Ovary (tissue), 9 donors: Measurements from ENCODE around the gene FAM117B. TPM values are rescaled to one million over a fixed set of nuclear protein-coding genes. Genes with fewer than 3 reads are reported as not detected.
"Not testable (repeated sequence)": the region's sequence is repeated elsewhere in the genome, so short reads cannot be mapped to it uniquely, and the experiment has no call there.

Experiments
- DNase-seq, 5 donors: peaks; one replicate each; pipeline ENCODE4 v3.0.0-alpha.2; 2019 to 2020
- H3K27ac ChIP-seq, 2 donors: fragments of 200-600 bp; one replicate each; pipeline versions ENCODE4 v1.5.1 to v1.8.0; 2019 to 2022
- H3K27me3 ChIP-seq: fragments of 200-600 bp; one replicate; pipeline ENCODE4 v1.8.0; 2022
- H3K36me3 ChIP-seq: fragments of 200-600 bp; sonication (generic); one replicate; pipeline ENCODE4 v1.5.1; 2019
- H3K4me1 ChIP-seq: one replicate; pipeline ENCODE4 v1.8.1; 2013; ENCODE audit warnings: mild to moderate bottlenecking, moderate library complexity; ENCODE audit not compliant: insufficient read depth
- H3K4me3 ChIP-seq: fragments of 200-600 bp; sonication (generic); one replicate; pipeline ENCODE4 v1.5.1; 2017
- H3K9me3 ChIP-seq, 2 donors: fragments of 200-600 bp in 1 of 2; sonication (generic) in 1 of 2; one replicate each; pipeline versions ENCODE4 v1.5.1 to v1.8.1; 2013 to 2019; ENCODE audit warnings: mild to moderate bottlenecking in 1 of 2, moderate library complexity in 1 of 2
- CTCF ChIP-seq, 3 donors: fragments of 450-650 bp in 2 of 3; fragments of 200-600 bp in 1 of 3; IDR thresholded peaks; one replicate each; pipeline versions ENCODE4 v1.5.1 to v1.8.0; 2016 to 2022; ENCODE audit warnings: antibody characterized with exemption in 3 of 3, mild to moderate bottlenecking in 1 of 3
- EP300 ChIP-seq: sonication (generic); formaldehyde crosslinking; IDR thresholded peaks from one replicate; pipeline ENCODE4 v1.6.1; 2017; ENCODE audit warnings: antibody characterized with exemption
- POLR2A ChIP-seq: fragments of 450-650 bp; IDR thresholded peaks from one replicate; pipeline ENCODE4 v1.6.1; 2017; ENCODE audit warnings: antibody characterized with exemption, mild to moderate bottlenecking, moderate library complexity
- WGBS, 3 donors: extraction: QIAGEN DNeasy Blood & Tissue Kit in 1 of 3; methylation state at CpG; one replicate each; pipeline versions ENCODE4 v1.1.5 to v1.1.7; 2013 to 2017; 5-methylcytosine and 5-hydroxymethylcytosine counted together
- intact Hi-C, 4 donors: fragments of 100-400 bp; cut with DNase I; formaldehyde crosslinking; loops; one replicate each; pipeline versions ENCODE4 v1.11.0 to v1.15.1; 2022 to 2023
- polyA plus RNA-seq, 2 donors: library from polyadenylated mRNA; stranded (reverse); fragments of 200-250 nt in 1 of 2; fragments of 350-450 nt in 1 of 2; fragmentation: Illumina TruSeq in 1 of 2; extraction: RNeasy Lipid Tissue Mini Kit (QIAGEN cat#74804) in 1 of 2; gene quantifications; one replicate each; pipeline ENCODE4 v1.2.3, GENCODE V29; 2013 to 2014
- total RNA-seq, 7 donors: library from RNA; depleted of rRNA in 2 of 7; stranded (reverse); fragments of >200 nt in 2 of 7; fragmentation: NEBNext Ultra II Directional in 3 of 7; extraction: Animal tissue kit (Norgen Biotek cat#: 25700) in 3 of 7; gene quantifications; one replicate each; pipeline versions ENCODE4 v1.1.0 to v1.2.4, GENCODE V29; 2016 to 2023
- donor health status: DM: no; HTN: no; CAD: no; lungs with moderate emphysema.
- donor health status: DM: no; HTN: no; CAD: no.
- donor health status: Bipolar disorder and iron deficiency.
- donor health status: DM: yes; HTN: yes; CAD: no.
- donor health status: DM: no; HTN: no; CAD: no.
- donor health status: DM: yes; HTN: yes; CAD: no.

Gene FAM117B
- total and polyA plus RNA-seq, 9 donors: 5.1 to 13.6 (median 9.8) TPM

- peaks cover 8% of the 10 kb centered on the region for H3K4me1 ChIP-seq
- TF ChIP-seq EP300 (no peak), CTCF (IDR thresholded peaks at IDR 0.05) (no peak), POLR2A (no peak)
- H3K27ac ChIP-seq: no peak overlapping the region
- no peak for DNase-seq
- no peaks in the 10 kb centered on the region for H3K9me3 ChIP-seq
- H3K36me3 ChIP-seq: no peaks in the 10 kb centered on the region
- intact Hi-C loops: no loop called here
- H3K4me3 ChIP-seq: no peak overlapping the region
- H3K27me3 ChIP-seq: no peaks in the 10 kb centered on the region
- WGBS, 3 donors: 12 to 24% (median 13%) methylated on average over 2 of the region's 2 CpGs
These were observed 26.0 kb downstream of the FAM117B start for GRCh38 chr2:202660796-202661195.

- no peaks in the 10 kb centered on the region for H3K27me3 ChIP-seq
- no peak overlapping the region for H3K4me3 ChIP-seq
- peaks cover 6% of the 10 kb centered on the region for H3K4me1 ChIP-seq
- intact Hi-C loops: no loop called here
- no peaks in the 10 kb centered on the region for H3K36me3 ChIP-seq
- 67 to 80% (median 72%) methylated on average over 1 of the region's 1 CpG for WGBS, 3 donors
- no peak for TF ChIP-seq POLR2A
- no peak for TF ChIP-seq CTCF (IDR thresholded peaks at IDR 0.05)
- no peak for TF ChIP-seq EP300
- DNase-seq: no peak
- H3K27ac ChIP-seq: no peak overlapping the region
- no peaks in the 10 kb centered on the region for H3K9me3 ChIP-seq
These were observed 35.1 kb downstream of the FAM117B start for GRCh38 chr2:202669841-202670240.

GRCh38 chr2:202671317-202672035, 36.7 kb downstream of the FAM117B start:
- no peaks in the 10 kb centered on the region for H3K36me3 ChIP-seq
- no peak for DNase-seq
- H3K4me1 ChIP-seq: peaks cover 5% of the 10 kb centered on the region
- H3K9me3 ChIP-seq: no peaks in the 10 kb centered on the region
- no peak overlapping the region for H3K4me3 ChIP-seq
- no peaks in the 10 kb centered on the region for H3K27me3 ChIP-seq
- WGBS, 3 donors: 93 to 96% (median 94%) methylated on average over 3 of the region's 3 CpGs
- TF ChIP-seq POLR2A (no peak), EP300 (no peak), CTCF (IDR thresholded peaks at IDR 0.05) (no peak)
- no peak overlapping the region for H3K27ac ChIP-seq
- intact Hi-C loops: no loop called here

GRCh38 chr2:202675097-202675496, 40.3 kb downstream of the FAM117B start:
- DNase-seq, H3K36me3 ChIP-seq, H3K4me1 ChIP-seq, H3K27me3 ChIP-seq, intact Hi-C loops, H3K4me3 ChIP-seq, H3K9me3 ChIP-seq, H3K27ac ChIP-seq: not testable (repeated sequence)
- WGBS, 3 donors: 97 to 99% (median 98%) methylated on average over 6 of the region's 6 CpGs

- no peak for DNase-seq
- Histone ChIP-seq H3K36me3 (no peaks in the 10 kb centered on the region), H3K27ac (no peak overlapping the region), H3K4me1 (no peaks in the 10 kb centered on the region), H3K4me3 (no peak overlapping the region), H3K27me3 (no peaks in the 10 kb centered on the region), H3K9me3 (peaks cover 0 to 4% of the 10 kb centered on the region in 2 donors)
- no peak for TF ChIP-seq CTCF (IDR thresholded peaks at IDR 0.05)
- no peak for TF ChIP-seq POLR2A
- no peak for TF ChIP-seq EP300
- intact Hi-C loops: no loop called here
- WGBS, 3 donors: 90 to 94% (median 94%) methylated on average over 3 of the region's 3 CpGs
These were observed 45.2 kb downstream of the FAM117B start for GRCh38 chr2:202679980-202680379.
